SHP77 (cell line): Measurements from ENCODE around the gene DRAP1.
"Not testable (repeated sequence)": the region's sequence is repeated elsewhere in the genome, so short reads cannot be mapped to it uniquely, and the experiment has no call there.

Source experiments
- DNase-seq, 2 experiments: peaks; one replicate each; lab custom pipeline; 2025; lab: John Stamatoyannopoulos, UW

The DRAP1 gene

DNA sequence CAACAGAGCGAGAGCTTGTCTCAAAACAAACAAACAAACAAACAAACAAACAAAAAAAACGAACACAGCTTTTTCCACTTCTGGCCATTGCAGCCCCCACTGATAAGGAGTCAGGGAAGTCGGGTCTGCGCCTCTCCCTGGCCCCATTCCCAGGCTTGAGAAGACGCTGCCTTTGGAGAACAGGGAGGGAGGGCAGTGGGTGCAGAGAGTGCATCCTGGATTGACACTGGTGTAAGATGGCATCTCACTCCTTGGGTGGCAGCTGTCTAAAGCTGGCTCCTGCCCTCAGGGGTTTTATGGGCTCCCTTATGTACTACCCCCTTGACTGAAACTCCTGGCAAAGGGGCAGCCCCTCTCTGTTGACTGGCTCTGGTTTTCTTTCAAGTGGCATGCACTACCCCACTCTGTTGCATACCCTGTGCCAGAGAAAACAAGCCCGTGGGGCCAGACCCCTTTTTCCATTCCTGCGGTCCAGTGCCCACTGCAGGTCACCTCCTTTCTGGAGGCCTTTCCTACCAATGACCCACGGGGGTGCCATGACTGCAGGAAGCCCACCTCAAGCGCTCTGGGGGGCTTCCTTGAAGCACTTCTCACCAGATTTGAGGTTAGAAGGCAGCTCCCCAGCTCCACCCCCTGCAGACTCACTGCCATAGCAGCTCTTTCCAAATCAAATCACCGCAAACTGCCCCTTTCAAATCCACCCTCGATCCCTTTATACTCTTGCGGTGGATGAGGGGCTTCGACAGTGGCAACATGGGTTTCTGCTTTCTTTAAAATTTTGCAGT is 12.7 kb downstream of the DRAP1 start:
- no peak for DNase-seq

DNA sequence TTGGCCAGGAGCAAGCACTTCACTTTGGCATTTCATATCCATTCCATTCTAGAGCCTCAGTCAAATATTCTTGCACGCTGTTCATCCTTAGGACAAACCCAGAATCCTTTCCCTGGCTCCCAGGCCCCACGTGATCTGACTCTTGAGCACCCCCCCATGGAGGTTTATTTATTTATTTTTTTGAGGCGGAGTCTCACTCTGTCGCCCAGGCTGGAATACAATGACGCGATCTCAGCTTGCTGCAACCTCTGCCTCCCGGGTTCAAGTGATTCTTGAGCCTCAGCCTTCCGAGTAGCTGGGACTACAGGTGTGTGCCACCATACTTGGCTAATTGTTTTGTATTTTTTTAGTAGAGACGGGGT is 13.3 kb downstream of the DRAP1 start:
- DNase-seq: peak; percentile 21 to 30

DNA sequence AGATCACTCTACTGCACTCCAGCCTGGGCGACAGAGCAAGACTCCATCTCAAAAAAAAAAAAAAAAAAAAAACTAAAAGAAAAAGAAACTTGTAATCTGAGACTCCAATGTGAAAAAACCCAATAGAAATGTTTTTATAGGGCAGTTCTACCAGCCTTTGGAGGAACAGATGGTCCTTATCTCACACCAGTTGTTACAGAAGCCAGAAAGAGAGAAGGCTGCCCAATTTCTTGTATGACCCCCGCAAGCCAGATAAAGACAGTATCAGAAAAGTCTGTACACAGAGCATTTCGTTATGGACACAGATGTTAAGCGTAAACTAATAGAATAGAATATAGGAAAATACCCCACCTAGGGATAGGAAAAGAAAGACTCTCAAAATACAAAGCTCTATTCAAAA is 14.8 kb downstream of the DRAP1 start:
- no peak for DNase-seq

DNA sequence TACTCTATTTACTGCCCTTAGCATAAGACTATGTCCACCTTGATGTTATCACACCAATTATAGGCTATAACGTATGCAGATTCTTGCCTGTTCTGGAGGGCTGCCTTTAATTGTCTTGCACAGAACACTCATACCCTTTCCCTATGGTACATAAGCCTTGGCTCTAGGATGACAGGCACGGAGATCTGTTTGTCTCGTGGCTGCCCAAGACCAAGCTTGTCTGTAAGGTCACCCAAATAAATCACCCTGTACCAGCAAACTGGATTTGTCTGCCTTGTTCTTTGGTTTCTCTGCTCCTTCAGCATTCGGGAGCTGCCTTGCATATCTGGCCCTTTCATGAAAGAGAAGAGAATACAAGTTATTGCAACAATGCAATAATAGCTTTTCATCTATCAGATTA is 18.5 kb downstream of the DRAP1 start:
- DNase-seq: no peak

DNA sequence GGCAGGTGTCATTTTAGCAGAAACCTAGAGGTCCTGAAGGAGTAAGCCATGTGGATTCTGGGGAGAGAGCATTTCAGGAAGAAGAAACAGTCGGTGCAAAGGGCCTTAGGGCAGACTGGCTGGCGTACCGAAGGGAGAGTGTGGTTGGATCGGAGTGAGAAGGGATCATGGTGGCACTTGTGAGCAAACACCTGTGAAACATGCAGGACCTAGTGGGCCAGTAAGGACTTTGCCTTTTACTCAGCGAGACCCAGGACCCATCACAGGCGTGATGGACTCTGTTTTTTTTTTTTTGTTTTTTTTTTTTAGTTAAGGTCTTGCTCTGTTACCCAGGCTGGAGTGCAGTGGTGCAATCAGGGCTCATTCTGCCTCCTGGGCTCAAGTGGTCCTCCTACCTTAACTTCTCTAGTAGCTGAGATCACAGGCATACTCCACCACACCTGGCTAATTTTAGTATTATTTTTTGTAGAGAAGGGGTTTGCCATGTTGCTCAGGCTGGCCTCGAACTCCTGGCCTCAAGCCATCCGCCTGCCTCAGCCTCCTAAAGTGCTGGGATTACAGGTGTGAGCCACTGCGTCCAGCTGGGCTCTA is 22.6 kb downstream of the DRAP1 start:
- no peak for DNase-seq

DNA sequence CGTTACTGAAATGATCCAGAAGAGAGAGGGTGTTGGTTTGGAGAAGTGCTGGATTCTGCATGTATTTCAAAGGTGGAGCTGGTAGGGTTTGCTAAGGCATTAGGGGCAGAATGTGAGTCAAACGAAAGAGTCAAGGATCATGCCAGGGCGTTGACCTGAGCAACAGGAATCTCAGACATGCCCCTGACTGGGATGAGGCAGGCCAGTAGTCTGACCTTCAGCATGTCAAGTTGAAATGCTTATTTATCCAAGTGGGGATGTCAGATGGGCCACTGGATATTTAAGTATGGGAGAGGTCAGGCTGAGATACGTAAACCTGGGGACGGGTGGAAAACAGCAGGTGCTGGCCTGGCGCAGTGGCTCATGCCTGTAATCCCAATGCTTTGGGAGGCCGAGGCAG is 23.3 kb downstream of the DRAP1 start:
- DNase-seq: no peak

DNA sequence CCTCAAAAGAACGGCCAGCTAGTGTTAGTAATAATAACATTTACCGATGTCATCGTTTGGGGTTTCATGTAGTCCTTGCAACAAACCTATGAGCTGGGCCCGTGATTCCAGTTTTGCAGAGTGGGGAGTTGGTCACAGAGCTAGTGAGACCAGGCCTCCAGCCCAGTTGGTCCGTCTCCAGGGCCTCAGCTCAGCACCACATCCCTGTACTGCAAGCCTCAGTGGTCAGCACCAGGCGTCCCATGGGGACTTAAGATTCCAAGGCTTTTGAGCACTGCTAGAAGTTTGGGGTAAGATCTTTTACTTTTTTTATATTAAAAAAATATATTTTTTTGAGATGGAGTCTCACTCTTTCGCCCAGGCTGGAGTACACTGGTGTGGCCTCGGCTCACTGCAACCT is 25.0 kb downstream of the DRAP1 start:
- DNase-seq: no peak

DNA sequence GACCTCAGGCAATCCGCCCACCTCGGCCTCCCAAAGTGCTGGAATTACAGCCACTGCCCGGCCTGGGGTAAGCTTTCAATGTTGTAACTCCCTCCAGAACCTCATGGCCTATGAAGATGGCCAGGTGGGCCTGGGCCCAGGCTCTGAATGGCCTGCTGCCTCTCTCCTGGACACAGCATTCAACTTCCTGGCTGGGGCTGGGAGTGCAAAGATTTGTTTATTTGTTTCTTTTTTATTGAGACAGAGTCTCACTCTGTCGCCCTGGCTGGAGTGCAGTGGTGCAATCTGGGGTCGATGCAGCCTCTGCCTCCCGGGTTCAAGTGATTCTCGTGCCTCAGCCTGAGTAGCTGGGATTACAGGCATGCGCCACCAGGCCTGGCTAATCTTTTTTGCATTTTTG is 25.5 kb downstream of the DRAP1 start:
- no peak for DNase-seq

DNA sequence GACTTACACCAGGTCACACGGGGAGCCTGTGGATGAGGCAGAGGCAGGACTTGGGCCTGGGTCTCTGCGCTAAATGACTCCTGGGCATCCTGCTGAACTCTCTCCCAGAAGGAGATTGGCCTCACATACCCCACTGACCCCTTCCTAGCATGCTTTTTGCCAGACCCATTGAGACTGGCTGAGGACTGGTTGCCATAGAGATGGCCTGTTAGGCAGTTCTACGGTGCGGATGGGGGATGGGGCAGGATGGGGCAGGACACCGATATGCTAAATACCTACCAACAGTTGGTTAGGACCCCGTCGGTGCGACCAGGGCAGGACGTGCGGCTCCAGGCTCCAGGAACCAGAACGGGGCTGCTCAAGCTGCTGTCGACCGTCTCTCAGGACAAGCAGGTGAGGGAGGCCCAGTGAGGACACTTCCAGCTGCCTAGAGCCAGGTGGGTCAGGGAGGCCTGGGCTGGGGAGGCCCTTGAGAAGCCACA is 26.2 kb downstream of the DRAP1 start, which contains the start of gene TSGA10IP:
Gene TSGA10IP (plus strand): TSS at position 51 of the 482 bp plus-strand sequence. CDS start 196 bp downstream, at position 247.
- no peak for DNase-seq

DNA sequence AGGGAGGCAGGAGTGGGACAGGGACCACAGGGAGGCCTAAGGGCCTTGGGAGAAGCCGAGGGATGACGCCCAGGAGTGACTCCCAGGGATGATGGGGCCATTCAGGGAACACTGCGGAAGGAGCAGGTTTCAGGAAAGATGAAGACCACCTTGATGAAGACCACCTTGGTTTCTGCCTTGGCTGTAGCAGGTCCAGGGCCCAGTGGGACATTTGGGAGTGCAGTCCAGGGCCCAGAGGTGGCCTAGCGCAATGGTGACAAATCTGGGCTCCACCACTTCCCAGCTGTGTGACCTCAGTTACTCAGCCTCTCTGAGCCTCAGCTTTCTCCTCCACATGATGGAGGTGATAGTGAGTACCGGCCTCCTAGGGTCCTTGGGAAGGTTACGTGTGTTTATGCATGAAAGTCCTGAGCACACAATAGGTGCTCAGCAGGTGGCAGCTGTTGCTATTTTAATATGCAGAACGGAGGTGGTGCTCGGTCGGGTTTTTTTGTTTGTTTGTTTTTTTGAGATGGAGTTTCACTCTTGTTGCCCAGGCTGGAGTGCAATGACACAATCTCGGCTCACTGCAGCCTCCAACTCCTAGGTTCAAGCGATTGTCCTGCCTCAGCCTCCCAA is 26.8 kb downstream of the DRAP1 start:
- DNase-seq: no peak

DNA sequence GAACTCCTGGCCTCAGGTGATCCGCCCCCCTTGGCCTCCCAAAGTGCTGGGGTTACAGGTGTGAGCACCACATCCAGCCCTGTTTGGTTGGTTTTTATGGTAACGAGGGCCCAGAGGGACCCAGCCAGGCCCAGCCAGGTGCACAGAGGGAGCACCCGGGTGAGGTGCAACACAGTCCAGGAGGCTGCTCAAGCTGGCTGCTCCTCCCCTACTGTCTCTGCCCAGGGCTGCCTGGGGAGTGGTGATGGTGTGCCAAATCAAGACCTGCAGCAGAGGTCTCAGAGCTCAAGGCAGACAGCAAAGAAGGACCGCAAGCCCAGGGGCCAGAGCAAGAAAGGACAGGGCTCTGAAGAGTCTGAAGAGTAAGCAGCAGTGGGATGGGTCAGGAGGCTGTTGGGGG is 27.4 kb downstream of the DRAP1 start:
- no peak for DNase-seq

DNA sequence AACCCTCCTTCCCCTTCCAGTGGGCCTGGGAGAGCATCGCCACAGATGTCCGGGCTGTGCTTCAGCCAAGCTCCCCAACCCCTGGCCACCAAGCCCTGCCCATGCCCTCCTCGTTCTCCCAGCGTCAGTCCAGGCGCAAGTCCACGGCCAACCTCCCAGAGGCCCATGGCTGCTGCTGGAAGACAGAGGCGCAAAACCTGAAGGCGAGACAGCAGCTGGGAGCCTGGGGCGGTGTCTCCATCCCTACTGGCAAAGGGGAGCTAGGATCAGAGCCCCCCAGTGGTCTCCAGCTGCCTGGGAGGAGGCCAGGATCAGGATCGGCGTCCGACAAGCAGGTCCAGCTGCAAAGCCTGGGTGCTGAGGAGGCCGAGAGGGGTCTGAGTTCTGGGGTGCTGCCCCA is 27.9 kb downstream of the DRAP1 start:
- no peak for DNase-seq

DNA sequence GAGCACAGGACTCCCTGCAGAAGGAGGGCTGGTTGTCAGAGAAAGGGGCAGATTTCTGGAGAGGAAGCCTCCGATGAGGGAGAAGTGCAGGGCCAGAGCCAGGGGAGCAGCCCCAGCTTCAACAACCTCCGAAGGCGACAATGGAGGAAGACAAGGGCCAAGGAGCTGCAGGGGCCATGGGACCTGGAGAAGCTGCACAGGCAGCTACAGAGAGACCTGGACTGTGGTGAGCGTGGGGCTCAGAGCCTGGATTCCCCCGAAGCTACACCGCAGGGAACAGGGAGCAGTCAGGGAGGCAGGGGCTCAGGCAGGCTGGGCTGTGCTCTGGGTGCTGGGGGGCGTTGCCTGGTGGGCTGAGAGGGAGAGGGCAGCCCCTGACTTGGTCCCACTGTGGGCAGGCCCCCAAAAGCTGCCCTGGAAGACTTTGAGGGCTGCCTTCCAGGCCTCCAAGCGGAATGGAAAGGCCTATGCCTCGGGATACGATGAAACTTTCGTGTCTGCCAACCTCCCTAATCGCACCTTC is 28.4 kb downstream of the DRAP1 start:
- DNase-seq: no peak

DNA sequence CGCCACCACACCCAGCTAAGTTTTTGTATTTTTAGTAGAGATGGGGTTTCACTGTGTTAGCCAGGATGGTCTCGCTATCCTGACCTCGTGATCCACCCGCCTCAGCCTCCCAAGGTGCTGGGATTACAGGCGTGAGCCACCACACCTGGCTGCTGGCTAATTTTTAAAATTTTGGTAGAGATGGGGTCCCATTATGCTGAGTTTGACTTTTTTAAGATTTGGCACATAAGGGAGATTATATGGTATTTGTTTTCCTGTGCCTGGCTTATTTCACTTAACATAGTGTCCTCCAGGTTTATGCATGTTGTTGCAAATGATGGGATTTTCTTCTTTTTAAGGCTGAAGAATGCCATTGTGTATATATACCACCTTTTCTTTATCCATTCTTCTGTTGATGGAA is 31.5 kb downstream of the DRAP1 start:
- DNase-seq: not testable (repeated sequence)

DNA sequence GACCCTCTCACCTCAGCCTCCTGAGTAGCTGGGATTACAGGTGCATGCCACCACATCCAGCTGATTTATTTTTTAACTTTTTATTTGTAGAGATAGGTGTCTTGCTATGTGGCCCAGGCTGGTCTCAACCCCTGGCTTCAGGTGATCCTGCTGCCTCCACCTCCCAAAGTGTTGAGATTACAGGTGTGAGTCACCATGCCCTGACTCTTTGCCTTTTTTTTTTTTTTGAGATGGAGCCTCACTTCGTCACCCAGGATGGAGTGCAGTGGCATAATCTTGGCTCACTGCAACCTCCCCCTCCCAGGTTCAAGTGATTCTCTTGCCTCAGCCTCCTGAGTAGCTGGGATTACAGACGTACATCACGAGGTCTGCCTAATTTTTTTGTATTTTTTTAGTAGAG is 32.4 kb downstream of the DRAP1 start:
- DNase-seq: not testable (repeated sequence)

DNA sequence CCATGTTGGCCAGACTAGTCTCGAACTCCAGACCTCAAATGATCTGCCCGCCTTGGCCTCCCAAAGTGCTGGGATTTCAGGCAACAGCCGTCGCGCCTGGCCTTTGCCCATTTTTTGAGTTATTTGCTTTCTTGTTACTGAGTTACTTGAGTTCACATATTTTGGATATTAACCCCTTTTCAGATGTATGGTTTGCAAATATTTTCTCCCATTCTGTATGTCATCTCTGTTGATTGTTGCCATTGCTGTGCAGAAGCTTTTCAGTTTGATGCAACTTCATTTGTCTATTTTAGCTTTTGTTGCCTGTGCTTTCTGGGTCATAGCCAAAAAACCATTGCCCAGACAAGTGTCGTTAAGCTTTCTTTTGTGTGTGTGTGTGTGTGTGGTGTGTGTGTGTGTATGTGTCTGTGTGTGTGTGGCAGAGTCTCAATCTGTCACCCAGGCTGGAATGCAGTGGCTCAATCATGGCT is 32.9 kb downstream of the DRAP1 start:
- no peak for DNase-seq

DNA sequence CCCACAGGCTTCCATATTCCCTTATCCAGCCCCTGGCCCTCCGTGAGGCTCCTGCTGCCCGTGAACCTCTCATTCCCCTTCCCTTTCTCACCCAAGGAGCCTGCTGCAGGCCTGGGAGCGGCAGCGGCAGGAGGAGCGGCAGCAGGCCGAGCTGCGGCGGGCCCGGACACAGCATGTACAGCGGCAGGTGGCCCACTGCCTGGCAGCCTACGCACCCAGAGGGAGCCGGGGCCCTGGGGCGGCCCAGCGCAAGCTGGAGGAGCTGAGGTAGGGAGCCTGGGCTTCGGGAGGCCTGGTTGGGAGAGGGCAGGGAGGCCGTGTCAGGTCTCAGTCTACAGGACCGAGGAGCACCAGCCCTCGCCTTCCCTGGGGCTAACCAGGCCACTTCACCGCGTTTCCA is 34.2 kb downstream of the DRAP1 start:
- no peak for DNase-seq

DNA sequence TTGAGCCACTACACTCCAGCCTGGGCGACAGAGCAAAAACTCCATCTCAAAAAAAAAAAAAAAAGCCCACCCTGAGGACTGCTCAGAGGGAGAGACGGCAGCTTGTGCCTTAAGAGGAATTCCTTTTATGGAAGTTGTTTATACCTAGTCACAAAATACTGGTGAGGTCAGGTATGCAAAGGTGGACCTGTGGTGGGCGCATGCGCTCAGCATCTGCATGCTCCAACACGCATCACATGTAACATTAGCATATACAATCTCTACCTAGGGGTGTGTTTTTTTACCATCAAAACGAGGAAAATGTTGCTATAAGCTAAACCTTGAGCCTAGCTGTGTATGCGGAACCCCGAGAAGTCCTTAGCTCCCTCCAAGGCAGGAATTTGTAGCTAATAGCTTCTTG is 35.5 kb downstream of the DRAP1 start:
- DNase-seq: no peak

DNA sequence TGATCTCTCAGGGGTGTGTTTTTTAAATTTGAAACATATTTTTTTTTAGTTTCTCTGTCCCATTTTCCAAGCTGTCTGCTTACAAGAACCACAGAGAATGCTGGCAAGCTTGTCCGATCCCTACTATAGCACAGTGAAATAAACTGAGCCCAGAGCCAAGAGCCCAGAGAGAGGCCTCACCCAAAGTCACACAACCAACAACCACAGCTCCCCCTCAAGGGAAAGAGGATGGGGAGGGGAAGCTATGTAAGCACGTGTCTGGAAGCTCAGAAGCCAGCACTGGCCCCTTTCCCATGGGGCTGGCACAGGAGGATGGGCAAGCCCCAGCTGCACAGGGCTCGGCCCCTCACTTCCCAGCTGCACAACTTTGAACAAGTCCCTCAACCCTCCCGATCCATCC is 39.1 kb downstream of the DRAP1 start:
- no peak for DNase-seq

DNA sequence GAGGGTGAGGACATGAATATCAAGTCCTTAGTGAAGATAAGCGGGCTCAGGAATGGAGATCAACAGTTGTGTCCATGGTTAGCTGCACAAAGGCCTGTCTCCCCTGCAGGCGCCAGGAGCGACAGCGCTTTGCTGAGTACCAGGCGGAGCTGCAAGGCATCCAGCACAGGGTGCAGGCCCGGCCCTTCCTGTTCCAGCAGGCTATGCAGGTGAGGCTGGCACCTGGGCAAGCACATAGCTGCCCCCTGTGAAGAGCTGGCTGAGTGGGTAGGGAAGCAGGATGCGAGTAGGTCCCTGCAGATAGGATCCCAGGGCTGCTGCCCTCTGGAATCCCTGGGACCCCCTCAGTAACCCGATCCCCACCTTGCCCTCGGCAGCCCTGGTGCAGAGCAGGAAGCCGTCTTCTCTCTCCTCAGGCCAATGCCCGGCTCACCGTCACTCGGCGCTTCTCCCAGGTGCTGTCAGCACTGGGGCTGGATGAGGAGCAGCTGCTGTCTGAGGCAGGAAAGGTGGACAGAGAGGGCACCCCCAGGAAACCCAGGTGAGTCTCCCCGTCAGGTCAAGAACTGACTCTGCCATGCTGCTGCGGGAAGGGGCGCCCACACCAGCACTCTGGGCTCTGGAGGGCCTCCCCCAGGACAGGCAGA is 39.7 kb downstream of the DRAP1 start:
- DNase-seq: no peak

DNA sequence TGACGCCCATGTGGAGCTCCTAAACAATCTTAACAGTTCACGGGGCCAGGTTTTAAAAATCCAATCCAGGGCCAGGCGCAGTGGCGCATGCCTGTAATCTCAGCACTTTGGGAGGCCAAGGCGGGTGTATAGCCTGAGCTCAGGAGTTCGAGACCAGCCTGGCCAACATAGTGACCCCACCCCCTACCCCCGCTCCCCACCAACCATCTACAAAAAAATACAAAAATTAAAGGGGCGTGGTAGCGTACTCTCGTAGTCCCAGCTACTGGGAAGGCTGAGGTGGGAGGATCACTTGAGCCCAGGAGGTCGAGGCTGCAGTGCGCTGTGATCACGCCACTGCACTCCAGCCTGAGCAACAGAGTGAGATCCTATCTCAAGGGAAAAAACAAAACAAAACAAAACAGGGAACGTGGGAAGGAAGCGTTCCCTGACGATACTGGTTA is 41.6 kb downstream of the DRAP1 start:
- no peak for DNase-seq
